Right kidney (tissue), 1 donor: Measurements from ENCODE around the gene GET3.
"Not testable (repeated sequence)": the region's sequence is repeated elsewhere in the genome, so short reads cannot be mapped to it uniquely, and the experiment has no call there.

ENCODE experiments used
- DNase-seq: peaks from one replicate; pipeline ENCODE4 v3.0.0-alpha.2; 2016

Gene GET3

DNA sequence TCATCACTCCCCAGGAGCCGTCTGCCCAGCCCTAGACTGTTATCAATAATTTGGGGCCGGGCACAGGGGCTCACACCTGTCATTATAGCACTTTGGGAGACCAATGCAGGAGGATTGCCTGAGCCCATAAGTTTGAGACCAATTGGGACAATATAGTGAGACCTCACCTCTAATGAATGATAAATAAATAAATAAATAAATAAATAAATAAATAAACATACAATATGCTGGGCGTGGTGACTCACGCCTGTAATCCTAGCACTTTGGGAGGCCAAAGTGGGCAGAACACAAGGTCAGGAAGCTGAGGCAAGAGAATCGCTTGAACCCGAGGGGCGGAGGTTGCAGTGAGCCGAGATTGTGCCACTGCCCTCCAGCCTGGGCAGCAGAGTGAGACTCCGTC is 24.0 kb upstream of the GET3 start:
- DNase-seq: not testable (repeated sequence)

GRCh38 chr19:12715102-12715501 is 22.2 kb upstream of the GET3 start:
- no peak for DNase-seq

DNA sequence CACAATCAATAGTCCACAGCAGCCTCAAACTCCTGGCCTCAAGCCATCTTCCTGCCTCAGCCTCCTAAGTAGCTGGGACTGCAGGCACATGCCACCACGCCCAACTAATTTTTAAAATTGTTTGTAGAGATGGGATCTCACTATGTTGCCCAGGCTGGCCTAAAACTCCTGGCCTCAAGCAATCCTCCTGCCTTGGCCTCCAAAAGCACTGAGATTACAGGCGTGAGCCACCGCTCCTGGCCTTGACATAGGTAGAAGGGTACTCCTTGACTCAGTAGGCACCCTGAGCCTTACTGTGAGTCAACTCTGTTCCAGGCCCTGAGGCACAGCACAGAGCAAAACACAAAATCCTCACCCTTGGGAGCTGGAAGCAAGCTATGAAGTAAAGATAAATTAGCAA is 21.4 kb upstream of the GET3 start:
- no peak for DNase-seq

GRCh38 chr19:12720296-12720695 is 17.0 kb upstream of the GET3 start:
- DNase-seq: no peak

DNA sequence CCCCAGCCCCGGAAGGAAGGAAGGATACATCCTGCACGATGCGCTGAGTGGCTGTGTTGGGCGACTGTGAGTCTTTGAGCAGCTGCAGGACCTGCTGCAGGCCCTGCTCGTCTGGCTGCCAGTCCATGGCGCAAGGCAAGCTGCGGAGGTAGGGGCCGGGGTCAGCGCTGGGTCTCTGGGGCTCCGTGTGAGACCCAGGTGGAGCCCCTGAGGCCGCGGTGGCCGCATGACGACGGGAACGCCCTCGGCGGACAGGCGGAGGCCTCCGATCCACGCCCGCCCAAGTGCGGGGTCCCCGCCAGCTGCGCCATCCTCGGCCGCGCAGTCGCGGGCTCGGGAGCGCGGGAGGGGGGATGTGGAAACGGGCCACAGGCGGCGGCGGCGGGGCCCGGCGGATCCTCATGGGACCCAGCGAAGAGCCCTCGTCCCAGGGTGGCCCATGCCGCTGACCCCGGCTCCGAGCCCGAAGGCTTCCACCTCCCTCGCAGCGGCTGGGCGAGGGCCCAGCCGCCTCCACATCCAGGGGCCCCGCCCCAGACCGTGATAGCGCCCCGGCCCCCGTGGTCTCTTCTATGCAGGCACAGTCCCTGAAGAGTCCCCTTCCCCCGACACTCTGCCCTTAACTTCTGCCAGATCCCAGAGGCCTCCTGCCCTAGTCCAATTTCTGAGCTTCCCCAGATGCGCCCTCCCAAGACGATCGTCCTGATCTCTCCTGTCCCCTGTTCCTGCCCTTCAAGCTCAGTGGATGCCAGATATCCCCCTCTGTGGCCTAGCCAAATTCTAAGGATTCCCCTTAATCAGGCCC is 16.2 kb upstream of the GET3 start:
- peak; percentile 64 for DNase-seq

DNA sequence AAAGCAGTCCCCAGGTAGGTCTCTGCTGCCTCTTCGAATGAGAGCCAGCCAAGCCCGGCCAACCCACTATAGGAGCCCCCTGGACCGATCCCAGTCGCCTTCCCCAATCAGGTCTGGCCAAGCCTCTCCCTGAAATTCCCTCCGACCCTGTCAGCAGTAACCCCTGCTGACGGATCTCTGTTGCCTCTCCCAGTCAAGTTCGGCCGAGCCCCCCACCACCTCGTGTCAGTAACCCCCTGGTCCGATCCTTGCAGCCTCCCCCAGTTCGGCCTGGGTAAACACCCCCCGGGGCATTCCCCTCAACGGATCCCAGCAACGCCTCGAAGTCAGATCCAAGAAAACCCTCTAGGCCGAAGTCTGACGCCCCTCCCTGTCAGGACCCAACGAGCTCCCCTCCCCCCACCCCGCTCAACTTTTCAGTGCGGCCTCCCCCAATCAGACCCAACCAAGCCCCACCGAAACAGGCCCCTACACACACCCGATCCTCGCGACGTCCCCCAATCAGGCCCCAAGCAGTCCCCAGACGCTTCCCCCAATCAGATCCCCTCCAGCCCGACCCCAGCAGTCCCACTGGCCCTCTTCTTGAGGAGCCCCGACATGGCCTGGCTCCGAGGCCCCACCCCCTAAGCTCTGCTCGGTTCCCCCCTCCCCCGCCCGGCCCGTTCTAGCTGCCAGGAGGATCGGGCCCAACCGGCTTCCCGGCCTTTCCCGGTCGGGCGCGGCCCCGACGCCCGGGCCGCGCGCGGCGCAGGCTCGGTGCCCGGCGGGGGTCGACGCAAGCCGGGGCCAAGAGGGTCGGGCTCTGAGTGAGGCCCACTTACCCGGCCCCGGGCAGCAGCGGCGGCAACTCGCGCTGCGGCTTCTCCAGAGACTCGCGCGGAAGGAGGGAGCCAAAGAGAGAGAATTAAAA is 15.4 kb upstream of the GET3 start:
- DNase-seq: peak; percentile 61

- peak; percentile 91 for DNase-seq
These were observed 14.5 kb upstream of the GET3 start for GRCh38 chr19:12722566-12723380.

GRCh38 chr19:12723381-12723640 is 14.0 kb upstream of the GET3 start:
- DNase-seq: no peak

DNA sequence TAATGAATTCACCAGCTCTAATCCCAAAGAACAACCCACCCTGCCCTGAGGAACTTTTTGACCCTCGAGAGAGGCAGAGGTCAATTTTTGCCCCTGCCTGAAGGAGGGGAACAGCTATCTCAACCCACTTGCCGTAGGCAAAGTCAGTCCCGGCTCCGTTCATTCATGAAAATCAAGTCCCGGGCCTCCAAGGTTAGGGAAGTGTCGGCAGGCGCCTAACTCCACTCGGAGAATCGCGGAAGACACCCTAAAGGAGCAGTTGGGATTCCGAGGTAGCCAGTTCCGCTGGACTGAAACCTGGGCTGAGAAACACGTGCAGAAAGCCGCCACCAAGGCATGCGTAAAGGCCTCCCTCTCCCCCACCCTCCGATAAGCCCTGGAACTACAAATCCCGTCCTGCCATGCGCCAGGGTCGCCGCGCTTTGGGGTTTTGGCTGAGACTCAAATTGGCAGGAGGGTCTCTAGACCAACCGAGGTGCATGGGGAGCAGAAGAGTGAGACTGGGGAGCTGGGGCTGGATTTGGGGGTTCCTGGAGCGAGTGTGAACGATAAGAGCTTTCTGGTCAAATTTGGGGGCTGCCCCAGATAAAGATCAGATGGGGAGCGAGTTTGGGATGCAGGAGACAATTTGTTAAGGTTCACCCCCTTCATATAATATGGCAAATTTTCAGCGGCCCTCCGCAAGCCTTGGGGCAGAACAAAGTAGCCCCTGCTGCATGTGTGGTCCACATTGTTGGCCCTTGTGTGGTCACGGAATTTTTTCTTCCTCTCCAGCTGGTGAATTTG is 13.5 kb upstream of the GET3 start, which contains the start of gene TNPO2:
Gene TNPO2, minus strand, starts transcription at position 292 of the 786 bp plus-strand sequence. CDS start 2,955 bp downstream, outside the sequence.
- peak; percentile 76 for DNase-seq

GRCh38 chr19:12725612-12726011 is 11.7 kb upstream of the GET3 start:
- DNase-seq: not testable (repeated sequence)

DNA sequence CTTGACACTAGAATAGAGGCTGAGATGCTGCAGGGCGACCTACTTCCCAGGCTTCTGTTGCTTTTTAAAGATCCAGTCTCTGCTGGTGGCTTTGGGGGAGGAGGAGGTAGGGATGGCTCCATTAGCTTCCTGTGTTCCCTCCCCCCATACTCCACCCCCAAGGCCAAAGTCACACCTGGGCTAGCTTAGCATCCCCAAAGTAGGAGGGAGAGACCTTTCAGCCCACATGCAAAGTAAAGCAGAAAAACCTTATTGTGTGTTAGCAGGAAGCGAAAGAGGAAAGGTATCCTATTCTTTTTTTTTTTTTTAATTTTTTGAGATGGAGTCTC is 10.3 kb upstream of the GET3 start:
- DNase-seq: no peak

DNA sequence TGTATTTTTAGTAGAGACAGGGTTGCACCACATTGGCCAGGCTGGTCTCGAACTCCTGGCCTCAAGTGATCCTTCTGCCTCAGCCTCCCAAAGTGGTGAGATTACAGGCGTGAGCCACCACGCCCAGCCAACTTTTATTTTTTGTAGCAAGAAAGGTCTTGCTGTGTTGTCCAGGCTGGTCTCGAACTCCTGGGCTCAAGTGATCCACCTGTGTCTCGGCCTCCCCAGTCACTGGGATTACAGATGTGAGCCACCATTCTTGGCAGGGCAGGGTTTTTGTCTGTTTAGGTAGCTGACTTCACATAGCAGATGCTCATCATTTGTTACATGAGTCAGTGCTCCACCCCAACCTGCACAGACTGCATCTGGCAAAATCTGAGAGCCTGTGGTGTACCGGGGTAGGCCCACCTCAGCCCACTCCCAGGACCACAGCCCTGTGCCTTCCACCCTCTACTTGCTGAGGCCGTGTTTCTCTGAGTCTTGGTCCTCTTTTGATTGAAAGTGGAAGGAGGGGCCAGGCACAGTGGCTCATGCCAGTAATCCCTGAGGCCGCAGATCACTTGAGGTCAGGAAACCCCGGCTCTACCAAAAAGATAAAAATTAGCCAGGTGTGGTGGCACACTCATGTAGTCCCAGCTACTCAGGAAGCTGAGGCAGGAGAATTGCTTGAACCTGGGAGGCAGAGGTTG is 9.4 kb upstream of the GET3 start:
- no peak for DNase-seq

GRCh38 chr19:12730064-12730463 is 7.2 kb upstream of the GET3 start:
- DNase-seq: no peak

- DNase-seq: no peak
These were observed 6.0 kb upstream of the GET3 start for GRCh38 chr19:12731337-12731736.

DNA sequence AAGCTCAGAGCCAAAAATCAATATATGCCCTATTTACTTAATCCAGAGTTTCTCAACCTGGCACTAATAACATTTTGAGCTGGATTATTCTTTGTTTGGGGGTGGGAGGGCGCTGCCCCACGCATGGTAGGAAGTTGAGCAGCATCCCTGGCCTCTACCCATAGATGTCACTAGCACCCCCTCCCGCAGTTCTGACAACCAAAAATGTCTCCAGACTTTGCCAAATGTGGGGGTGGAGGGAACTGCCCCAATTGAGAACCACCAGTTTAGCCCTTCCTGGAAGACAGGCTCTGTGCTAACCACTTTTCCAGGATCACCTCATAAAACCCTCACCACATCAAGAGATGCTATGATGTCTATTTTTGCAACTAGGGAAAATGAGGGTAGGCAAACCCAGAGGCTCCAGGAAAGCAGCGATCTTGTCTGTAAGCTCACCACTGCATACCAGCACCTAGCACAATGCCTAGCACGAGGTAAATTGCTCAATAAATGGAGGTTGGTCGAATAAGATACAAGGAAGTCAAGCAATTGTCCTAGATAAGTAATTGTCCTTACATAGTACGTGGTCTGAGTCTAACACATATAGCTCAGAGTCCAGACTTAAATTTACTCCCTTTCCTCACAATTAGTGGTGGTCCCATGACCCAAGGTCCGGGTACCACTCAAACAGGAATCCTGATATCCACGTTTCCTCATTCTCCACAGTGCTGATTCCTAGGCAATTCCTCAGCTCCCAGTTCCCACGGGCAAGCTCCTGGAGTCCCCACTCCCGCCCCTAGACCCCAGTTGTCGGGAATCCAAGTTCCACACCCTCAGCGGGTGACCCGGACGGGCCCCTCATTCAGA is 3.7 kb upstream of the GET3 start:
- DNase-seq: no peak

DNA sequence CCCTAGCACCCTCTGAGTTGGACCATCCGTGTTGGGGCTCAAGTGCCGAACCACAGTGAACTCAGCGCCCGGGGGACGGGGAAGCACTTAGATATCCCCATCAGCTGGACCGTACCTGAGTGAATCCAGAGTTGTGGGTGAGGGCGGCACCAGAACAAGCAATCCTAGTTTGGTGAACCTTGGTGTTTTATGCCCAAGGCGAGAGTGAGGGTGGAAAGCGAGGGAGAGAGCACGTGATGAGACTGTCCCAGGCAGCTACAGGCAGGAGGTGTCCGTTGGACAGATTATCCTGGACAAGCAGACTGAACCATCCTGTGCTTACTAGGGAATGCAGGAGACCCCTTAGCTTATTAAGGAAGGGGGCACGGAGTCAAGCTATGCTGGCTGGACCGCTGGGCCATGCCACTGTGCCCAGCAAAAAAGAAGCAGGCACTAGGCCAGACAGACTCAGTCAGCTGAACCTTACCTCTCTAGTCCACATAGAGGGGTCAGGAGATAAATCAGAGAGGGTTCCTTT is 596 bp downstream of the GET3 start:
- DNase-seq: no peak

DNA sequence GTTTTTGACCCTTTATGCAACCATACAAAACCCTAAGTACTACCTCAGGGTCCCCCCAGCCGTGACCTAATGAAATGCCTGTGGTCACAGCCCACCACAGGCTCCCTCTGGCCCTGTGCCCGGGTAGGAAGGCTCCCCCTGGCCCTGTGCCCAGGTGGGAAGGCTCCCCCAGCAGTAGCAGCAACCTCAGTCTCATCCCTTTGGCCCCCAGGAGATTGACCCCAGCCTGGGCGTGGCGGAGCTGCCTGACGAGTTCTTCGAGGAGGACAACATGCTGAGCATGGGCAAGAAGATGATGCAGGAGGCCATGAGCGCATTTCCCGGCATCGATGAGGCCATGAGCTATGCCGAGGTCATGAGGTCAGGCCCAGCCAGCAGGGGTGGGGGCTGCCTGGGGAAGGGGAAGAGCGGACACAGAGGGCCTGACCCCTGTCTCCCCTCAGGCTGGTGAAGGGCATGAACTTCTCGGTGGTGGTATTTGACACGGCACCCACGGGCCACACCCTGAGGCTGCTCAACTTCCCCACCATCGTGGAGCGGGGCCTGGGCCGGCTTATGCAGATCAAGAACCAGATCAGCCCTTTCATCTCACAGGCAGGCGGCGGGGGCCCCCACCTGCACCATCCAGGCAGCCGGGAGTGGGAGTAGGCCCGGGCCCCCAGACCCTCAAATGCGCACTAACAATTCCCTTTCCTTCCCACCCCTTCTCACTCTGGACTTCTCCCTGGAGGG is 8.0 kb downstream of the GET3 start:
- DNase-seq: no peak

DNA sequence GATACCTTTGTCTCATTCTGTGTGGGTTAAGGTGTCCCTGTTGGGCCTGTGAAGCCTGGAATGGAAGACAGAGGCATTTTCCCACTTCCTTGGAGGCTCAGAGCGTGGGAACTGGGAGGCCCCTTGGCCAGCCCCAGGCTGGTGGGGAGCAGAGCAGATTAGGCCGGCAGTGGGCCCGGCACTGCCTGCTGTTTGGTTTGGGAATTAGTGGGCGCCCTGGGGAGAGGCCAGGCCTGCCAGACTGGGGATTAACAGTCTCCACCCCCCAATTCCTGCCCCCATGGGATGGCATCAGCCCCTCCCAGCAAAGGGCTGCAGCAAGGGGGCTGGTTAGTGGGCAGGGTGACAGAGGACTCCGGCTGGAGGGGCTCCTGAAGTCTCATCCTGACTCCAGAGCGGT is 11.2 kb downstream of the GET3 start:
- no peak for DNase-seq

GRCh38 chr19:12749938-12750521 is 12.7 kb downstream of the GET3 start:
- no peak for DNase-seq
